ENCODE data around the gene GRK2.

DNA sequence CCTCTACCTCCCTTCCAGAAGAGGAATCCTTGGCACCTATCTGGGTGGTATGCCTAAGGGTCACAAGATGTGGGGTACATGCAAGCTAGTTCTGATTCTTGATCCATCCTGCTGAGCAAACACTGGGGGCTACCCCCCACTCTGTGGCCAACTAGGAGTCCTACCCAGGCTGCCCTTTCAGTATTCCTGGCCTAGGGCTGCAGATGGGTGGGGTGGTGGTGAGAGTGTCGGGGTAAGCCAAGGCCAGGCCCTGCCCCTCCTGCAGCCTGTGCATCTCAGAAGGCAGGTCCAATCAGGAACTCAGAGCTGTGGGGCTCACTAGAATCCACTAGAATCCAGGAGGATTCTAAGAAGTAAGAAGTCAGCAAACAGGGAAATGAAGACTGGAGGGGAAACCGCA, 47.9 kb downstream of the GRK2 start:
- no peak for TF ChIP-seq POLR2AphosphoS5 (IDR thresholded peaks at IDR 0.05)
- TF ChIP-seq, protein P1, sequence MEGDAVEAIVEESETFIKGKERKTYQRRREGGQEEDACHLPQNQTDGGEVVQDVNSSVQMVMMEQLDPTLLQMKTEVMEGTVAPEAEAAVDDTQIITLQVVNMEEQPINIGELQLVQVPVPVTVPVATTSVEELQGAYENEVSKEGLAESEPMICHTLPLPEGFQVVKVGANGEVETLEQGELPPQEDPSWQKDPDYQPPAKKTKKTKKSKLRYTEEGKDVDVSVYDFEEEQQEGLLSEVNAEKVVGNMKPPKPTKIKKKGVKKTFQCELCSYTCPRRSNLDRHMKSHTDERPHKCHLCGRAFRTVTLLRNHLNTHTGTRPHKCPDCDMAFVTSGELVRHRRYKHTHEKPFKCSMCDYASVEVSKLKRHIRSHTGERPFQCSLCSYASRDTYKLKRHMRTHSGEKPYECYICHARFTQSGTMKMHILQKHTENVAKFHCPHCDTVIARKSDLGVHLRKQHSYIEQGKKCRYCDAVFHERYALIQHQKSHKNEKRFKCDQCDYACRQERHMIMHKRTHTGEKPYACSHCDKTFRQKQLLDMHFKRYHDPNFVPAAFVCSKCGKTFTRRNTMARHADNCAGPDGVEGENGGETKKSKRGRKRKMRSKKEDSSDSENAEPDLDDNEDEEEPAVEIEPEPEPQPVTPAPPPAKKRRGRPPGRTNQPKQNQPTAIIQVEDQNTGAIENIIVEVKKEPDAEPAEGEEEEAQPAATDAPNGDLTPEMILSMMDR (IDR thresholded peaks at IDR 0.05; ENCODE audit: poor library complexity, severe bottlenecking) = no peak
- no peak for TF ChIP-seq TAF1 (IDR thresholded peaks at IDR 0.05; ENCODE audit: low read depth)
- no peak for TF ChIP-seq SMC3 (conservative IDR thresholded peaks at IDR 0.05; ENCODE audit: poor library complexity)
- TF ChIP-seq RAD21 (conservative IDR thresholded peaks at IDR 0.05) = no peak
- no peak for TF ChIP-seq MXI1 (conservative IDR thresholded peaks at IDR 0.05; ENCODE audit: poor library complexity, severe bottlenecking)
- TF ChIP-seq EP300 (conservative IDR thresholded peaks at IDR 0.05; ENCODE audit: poor library complexity, severe bottlenecking) = no peak
- TF ChIP-seq EZH2 (IDR thresholded peaks at IDR 0.05; ENCODE audit: borderline replicate concordance, insufficient read depth, low read length, poor library complexity, severe bottlenecking) = no peak

All from neural cell (in vitro differentiated cells).